Stimulated activated CD8-positive, alpha-beta memory T cell treated with anti-CD3 and anti-CD28 coated beads, Interleukin-15, amount 100 ng/mL, for 1 hour (primary cell): ENCODE results near the gene TANC1.

Experiments used
- DNase-seq: peaks from one replicate; pipeline ENCODE4 v3.0.0-alpha.2; 2020; ENCODE audit warnings: low read depth

TANC1 gene

GRCh38 chr2:159118115-159118858 lies 149.8 kb downstream of the TANC1 start:
- peak; percentile 71 for DNase-seq

- no peak for DNase-seq
These were observed 150.5 kb downstream of the TANC1 start for GRCh38 chr2:159118859-159119500.

- no peak for DNase-seq
These were observed 151.3 kb downstream of the TANC1 start for GRCh38 chr2:159119652-159120257.

GRCh38 chr2:159123786-159124185 lies 155.3 kb downstream of the TANC1 start:
- DNase-seq: no peak

GRCh38 chr2:159124441-159124911 lies 156.0 kb downstream of the TANC1 start:
- no peak for DNase-seq

- no peak for DNase-seq
These were observed 156.6 kb downstream of the TANC1 start for GRCh38 chr2:159124931-159125467.

GRCh38 chr2:159125858-159126257 lies 157.4 kb downstream of the TANC1 start:
- DNase-seq: no peak

- no peak for DNase-seq
These were observed 158.1 kb downstream of the TANC1 start for GRCh38 chr2:159126432-159127022.

GRCh38 chr2:159128191-159128590 lies 159.8 kb downstream of the TANC1 start:
- DNase-seq: no peak

- DNase-seq: no peak
These were observed 160.8 kb downstream of the TANC1 start for GRCh38 chr2:159129269-159129668.

- DNase-seq: no peak
These were observed 161.4 kb downstream of the TANC1 start for GRCh38 chr2:159129824-159130223.

- no peak for DNase-seq
These were observed 161.9 kb downstream of the TANC1 start for GRCh38 chr2:159130302-159130701.

- DNase-seq: no peak
These were observed 162.9 kb downstream of the TANC1 start for GRCh38 chr2:159131267-159131913.

- DNase-seq: no peak
These were observed 163.5 kb downstream of the TANC1 start for GRCh38 chr2:159131914-159132281.

GRCh38 chr2:159133797-159134196 lies 165.4 kb downstream of the TANC1 start:
- no peak for DNase-seq

- no peak for DNase-seq
These were observed 166.5 kb downstream of the TANC1 start for GRCh38 chr2:159134979-159135378.

- DNase-seq: no peak
These were observed 168.0 kb downstream of the TANC1 start for GRCh38 chr2:159136391-159136790.

GRCh38 chr2:159137511-159138241 lies 169.2 kb downstream of the TANC1 start:
- DNase-seq: no peak

GRCh38 chr2:159138642-159139182 lies 170.3 kb downstream of the TANC1 start:
- DNase-seq: no peak

- DNase-seq: no peak
These were observed 170.9 kb downstream of the TANC1 start for GRCh38 chr2:159139216-159139933.
